ENCODE results near the gene EHD1. TPM values are rescaled to one million over a fixed set of nuclear protein-coding genes. Genes with fewer than 3 reads are reported as not detected.

EHD1 gene
- total and polyA plus RNA-seq, 7 experiments from 2014 or later = 102 to 263 (median 141) TPM

DNA sequence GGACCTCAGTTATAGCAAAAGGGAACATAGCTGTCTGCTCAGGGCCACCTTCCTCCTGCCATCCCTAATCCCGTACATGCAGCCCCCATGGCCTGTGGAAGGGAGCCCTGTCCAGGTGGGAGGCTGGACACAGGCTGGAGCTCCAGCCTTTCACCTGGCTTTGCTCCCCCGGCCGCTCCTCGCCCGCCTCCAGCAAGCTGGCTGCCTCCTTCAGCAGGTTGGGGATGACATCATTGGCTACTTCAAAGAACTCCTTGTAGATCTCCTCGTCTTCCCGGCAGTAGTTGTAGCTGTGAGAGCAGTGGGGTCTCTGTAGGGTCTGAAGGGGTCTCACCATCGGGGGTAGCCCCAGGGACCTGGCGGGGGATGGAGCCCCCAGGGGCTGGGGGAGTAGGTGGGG, 72.9 kb downstream of the EHD1 start:
- intact Hi-C loops (cut with micrococcal nuclease) = no loop called here
- H3K27ac ChIP-seq (ENCODE audit: low read depth, low read length) = no peak overlapping the region
- H3K9me3 ChIP-seq (ENCODE audit: control insufficient read depth in 2 of 3, low read length in 3 of 3) = no peaks in the 10 kb centered on the region
- ChIA-PET CTCF (interaction anchor here (1.5 kb wide), 1 partner anchor 12 kb away, joined by 4 read pairs; no protein-coding TSS in a partner anchor), POLR2A (interaction anchor here (0.6 to 12.0 kb wide), 2 partner anchors 19 to 29 kb away, joined by 3 to 125 read pairs; partner anchors contain the start of gene SF1)
- H3K4me3 ChIP-seq (ENCODE audit: low read length) = no peak overlapping the region
- H3K4me1 Mint-ChIP-seq = peaks cover 34 to 48% (median 36%) of the 10 kb centered on the region in 7 donors
- no peaks in the 10 kb centered on the region for H3K9me3 Mint-ChIP-seq
- no peaks in the 10 kb centered on the region for H3K27me3 ChIP-seq (ENCODE audit: control insufficient read depth in 2 of 2, insufficient read depth in 2 of 2, low read length in 2 of 2)
- no peak for ATAC-seq
- peaks cover 0 to 49% (median 5%) of the 10 kb centered on the region in 3 experiments for H3K36me3 ChIP-seq (ENCODE audit: control insufficient read depth in 2 of 3, insufficient read depth in 3 of 3, low read length in 3 of 3)
- H3K27me3 Mint-ChIP-seq = no peaks in the 10 kb centered on the region
- H3K27ac Mint-ChIP-seq = peak overlapping the region in 2 of 9 donors; percentile 12 to 36
- peak overlapping the region in 3 of 10 donors; percentile 7 to 25 (median 12) for H3K4me3 Mint-ChIP-seq
- H3K36me3 Mint-ChIP-seq = peaks cover 4 to 17% (median 6%) of the 10 kb centered on the region in 5 donors
- peaks cover 16 to 31% of the 10 kb centered on the region in 2 donors for H3K4me1 ChIP-seq (ENCODE audit: control insufficient read depth in 2 of 2, insufficient read depth in 2 of 2, low read length in 2 of 2)
- DNase-seq = no peak

GRCh38 chr11:64804346-64805210, 73.8 kb downstream of the EHD1 start:
- Histone ChIP-seq H3K36me3 (ENCODE audit: control insufficient read depth in 2 of 3, insufficient read depth in 3 of 3, low read length in 3 of 3) (peaks cover 0 to 54% (median 5%) of the 10 kb centered on the region in 3 experiments), H3K4me3 (ENCODE audit: low read length) (no peak overlapping the region), H3K27me3 (ENCODE audit: control insufficient read depth in 2 of 2, insufficient read depth in 2 of 2, low read length in 2 of 2) (no peaks in the 10 kb centered on the region), H3K9me3 (ENCODE audit: control insufficient read depth in 2 of 3, low read length in 3 of 3) (no peaks in the 10 kb centered on the region), H3K4me1 (ENCODE audit: control insufficient read depth in 2 of 2, insufficient read depth in 2 of 2, low read length in 2 of 2) (peaks cover 14 to 31% of the 10 kb centered on the region in 2 donors), H3K27ac (ENCODE audit: low read depth, low read length) (peak overlapping the region; percentile 98)
- ChIA-PET POLR2A (interaction anchor here (0.6 to 12.0 kb wide), 9 partner anchors 16 to 565 kb away, joined by 3 to 125 read pairs (median 4); partner anchors contain the start of genes RASGRP2 and SF1), CTCF (interaction anchor here (1.5 kb wide), 1 partner anchor 11 kb away, joined by 4 read pairs; no protein-coding TSS in a partner anchor)
- H3K27ac Mint-ChIP-seq = peak overlapping the region in 7 of 9 donors; percentile 82 to 97 (median 95)
- H3K9me3 Mint-ChIP-seq = no peaks in the 10 kb centered on the region
- no peak for ATAC-seq
- peaks cover 5 to 18% (median 6%) of the 10 kb centered on the region in 5 donors for H3K36me3 Mint-ChIP-seq
- no peak for DNase-seq
- intact Hi-C loops (cut with micrococcal nuclease) = loop anchor here in 1 of 2 donors (5.0 kb wide), 1 partner anchor 73 kb away; the partner anchor contains the start of gene EHD1
- H3K4me1 Mint-ChIP-seq = peaks cover 27 to 44% (median 34%) of the 10 kb centered on the region in 7 donors
- H3K4me3 Mint-ChIP-seq = peak overlapping the region; percentile 85 to 92 (median 88)
- no peaks in the 10 kb centered on the region for H3K27me3 Mint-ChIP-seq

- H3K4me3 Mint-ChIP-seq = peak overlapping the region; percentile 85 to 92 (median 88)
- Histone ChIP-seq H3K27ac (ENCODE audit: low read depth, low read length) (peak overlapping the region; percentile 98), H3K9me3 (ENCODE audit: control insufficient read depth in 2 of 3, low read length in 3 of 3) (no peaks in the 10 kb centered on the region), H3K4me1 (ENCODE audit: control insufficient read depth in 2 of 2, insufficient read depth in 2 of 2, low read length in 2 of 2) (peaks cover 9 to 24% of the 10 kb centered on the region in 2 donors), H3K27me3 (ENCODE audit: control insufficient read depth in 2 of 2, insufficient read depth in 2 of 2, low read length in 2 of 2) (no peaks in the 10 kb centered on the region), H3K4me3 (ENCODE audit: low read length) (peak overlapping the region; percentile 91), H3K36me3 (ENCODE audit: control insufficient read depth in 2 of 3, insufficient read depth in 3 of 3, low read length in 3 of 3) (peaks cover 0 to 61% (median 5%) of the 10 kb centered on the region in 3 experiments)
- CTCF ChIA-PET = interaction anchor here (1.1 kb wide), 1 partner anchor 29 kb away, joined by 3 read pairs; no protein-coding TSS in a partner anchor
- ATAC-seq (no peak), DNase-seq (no peak)
- H3K27me3 Mint-ChIP-seq = no peaks in the 10 kb centered on the region
- peak overlapping the region; percentile 82 to 97 (median 95) for H3K27ac Mint-ChIP-seq
- H3K9me3 Mint-ChIP-seq = no peaks in the 10 kb centered on the region
- H3K4me1 Mint-ChIP-seq = peaks cover 25 to 41% (median 31%) of the 10 kb centered on the region in 7 donors
- POLR2A ChIA-PET = interaction anchor here (0.6 to 12.0 kb wide), 14 partner anchors 10 to 566 kb away, joined by 3 to 125 read pairs (median 4); partner anchors contain the start of genes RASGRP2 and SF1
- H3K36me3 Mint-ChIP-seq = peaks cover 5 to 21% (median 7%) of the 10 kb centered on the region in 5 donors
- intact Hi-C loops (cut with micrococcal nuclease) = loop anchor here (1.0 to 5.0 kb wide), 7 partner anchors 25 to 313 kb away; partner anchors contain the start of genes EHD1 (in 1 of the 2), SF1 (in 1 of the 2) and ZNHIT2 (in 1 of the 2)
These were observed 74.5 kb downstream of the EHD1 start for GRCh38 chr11:64803846-64804345.

- ATAC-seq (peak; percentile 98), DNase-seq (peak; percentile 80 to 96 (median 87))
- intact Hi-C loops (cut with micrococcal nuclease) = loop anchor here (1.0 to 5.0 kb wide), 7 partner anchors 24 to 314 kb away; partner anchors contain the start of genes EHD1 (in 1 of the 2), SF1 (in 1 of the 2) and ZNHIT2 (in 1 of the 2)
- Mint-ChIP-seq H3K4me3 (peak within 1 kb of the TSS; percentile 85 to 92 (median 88)), H3K9me3 (no peaks in the 10 kb centered on the region), H3K27ac (peak within 1 kb of the TSS; percentile 82 to 97 (median 95)), H3K4me1 (peaks cover 27 to 43% (median 32%) of the 10 kb centered on the region in 7 donors), H3K27me3 (no peaks in the 10 kb centered on the region), H3K36me3 (peaks cover 5 to 22% (median 10%) of the 10 kb centered on the region in 5 donors)
- H3K9me3 ChIP-seq (ENCODE audit: control insufficient read depth in 2 of 3, low read length in 3 of 3) = no peaks in the 10 kb centered on the region
- H3K4me1 ChIP-seq (ENCODE audit: control insufficient read depth in 2 of 2, insufficient read depth in 2 of 2, low read length in 2 of 2) = peaks cover 9 to 23% of the 10 kb centered on the region in 2 donors
- ChIA-PET POLR2A (interaction anchor here (0.7 to 12.0 kb wide), 15 partner anchors 9 to 1963 kb away, joined by 3 to 125 read pairs (median 6); partner anchors contain the start of genes RASGRP2 and SF1), CTCF (interaction anchor here (0.9 to 1.7 kb wide), 6 partner anchors 22 to 59 kb away, joined by 3 to 6 read pairs (median 3); partner anchors contain the start of genes CDC42BPG and RASGRP2)
- H3K27me3 ChIP-seq (ENCODE audit: control insufficient read depth in 2 of 2, insufficient read depth in 2 of 2, low read length in 2 of 2) = no peaks in the 10 kb centered on the region
- peaks cover 0 to 67% (median 5%) of the 10 kb centered on the region in 3 experiments for H3K36me3 ChIP-seq (ENCODE audit: control insufficient read depth in 2 of 3, insufficient read depth in 3 of 3, low read length in 3 of 3)
- H3K4me3 ChIP-seq (ENCODE audit: low read length) = peak within 1 kb of the TSS; percentile 91
- peak within 1 kb of the TSS; percentile 98 for H3K27ac ChIP-seq (ENCODE audit: low read depth, low read length)
These were observed 75.1 kb downstream of the EHD1 start, which contains the start of gene MAP4K2 for GRCh38 chr11:64803158-64803845. Gene MAP4K2, minus strand, starts transcription at chr11:64803214. Its CDS starts 65 bp downstream, at chr11:64803149.

- Histone ChIP-seq H3K4me3 (ENCODE audit: low read length) (peak overlapping the region; percentile 63), H3K27me3 (ENCODE audit: control insufficient read depth in 2 of 2, insufficient read depth in 2 of 2, low read length in 2 of 2) (no peaks in the 10 kb centered on the region), H3K9me3 (ENCODE audit: control insufficient read depth in 2 of 3, low read length in 3 of 3) (no peaks in the 10 kb centered on the region), H3K36me3 (ENCODE audit: control insufficient read depth in 2 of 3, insufficient read depth in 3 of 3, low read length in 3 of 3) (peaks cover 0 to 71% (median 5%) of the 10 kb centered on the region in 3 experiments), H3K4me1 (ENCODE audit: control insufficient read depth in 2 of 2, insufficient read depth in 2 of 2, low read length in 2 of 2) (peaks cover 9 to 23% of the 10 kb centered on the region in 2 donors), H3K27ac (ENCODE audit: low read depth, low read length) (peak overlapping the region; percentile 76)
- intact Hi-C loops (cut with micrococcal nuclease) = loop anchor here (1.0 to 5.0 kb wide), 8 partner anchors 8 to 315 kb away; partner anchors contain the start of genes EHD1 (in 1 of the 2), MEN1 (in 1 of the 2), SF1 (in 1 of the 2) and ZNHIT2 (in 1 of the 2)
- ChIA-PET CTCF (interaction anchor here (0.6 to 1.7 kb wide), 10 partner anchors 11 to 76 kb away, joined by 3 to 6 read pairs (median 3); partner anchors contain the start of genes CDC42BPG and RASGRP2), POLR2A (interaction anchor here (0.9 to 12.0 kb wide), 17 partner anchors 8 to 1962 kb away, joined by 3 to 125 read pairs (median 6); partner anchors contain the start of genes CDC42BPG, RASGRP2 and SF1)
- DNase-seq (peak in 2 of 9 donors; percentile 17 to 44), ATAC-seq (peak; percentile 12)
- Mint-ChIP-seq H3K36me3 (peaks cover 5 to 18% (median 9%) of the 10 kb centered on the region in 5 donors), H3K9me3 (no peaks in the 10 kb centered on the region), H3K27me3 (no peaks in the 10 kb centered on the region), H3K27ac (peak overlapping the region; percentile 28 to 94 (median 81)), H3K4me1 (peaks cover 23 to 39% (median 28%) of the 10 kb centered on the region in 7 donors), H3K4me3 (peak overlapping the region; percentile 70 to 89 (median 81))
These were observed 75.9 kb downstream of the EHD1 start for GRCh38 chr11:64802370-64803157.
